Tibial artery (tissue), 4 donors: ENCODE results near the gene HCN1.

Source experiments
- DNase-seq, 2 donors: peaks; one replicate each; pipeline ENCODE4 v3.0.0-alpha.2; 2019
- H3K27ac ChIP-seq, 2 donors: fragments of 200-600 bp; sonication (generic) in 1 of 2; 1 replicate in 1 of 2; 2 replicates in 1 of 2; pipeline ENCODE4 v1.5.1; 2018 to 2019; ENCODE audit warnings: mild to moderate bottlenecking in 1 of 2
- H3K27me3 ChIP-seq, 2 donors: fragments of 200-600 bp; sonication (generic) in 1 of 2; one replicate each; pipeline versions ENCODE4 v1.5.1 to v1.6.0; 2016 to 2019
- H3K36me3 ChIP-seq, 3 donors: fragments of 200-600 bp; sonication (generic) in 2 of 3; one replicate each; pipeline ENCODE4 v1.5.1; 2016 to 2019; ENCODE audit warnings: mild to moderate bottlenecking in 2 of 3
- H3K4me1 ChIP-seq, 4 donors: fragments of 200-600 bp; sonication (generic) in 2 of 4; 1 replicate in 3 of 4; 2 replicates in 1 of 4; pipeline ENCODE4 v1.5.1; 2016 to 2019
- H3K4me3 ChIP-seq, 2 donors: fragments of 200-600 bp; sonication (generic) in 1 of 2; 1 replicate in 1 of 2; 2 replicates in 1 of 2; pipeline ENCODE4 v1.5.1; 2018 to 2019; ENCODE audit warnings: mild to moderate bottlenecking in 2 of 2
- H3K9me3 ChIP-seq, 3 donors: fragments of 200-600 bp; sonication (generic) in 1 of 3; one replicate each; pipeline ENCODE4 v1.5.1; 2016 to 2019
- intact Hi-C: fragments of 100-400 bp; cut with DNase I; formaldehyde crosslinking; loops from one replicate; pipeline ENCODE4 v1.15.0; 2023; ENCODE audit warnings: low total_unique reads
- TF ChIP-seq, protein P1 (sequence below), 2 experiments: fragments of 200-600 bp in 1 of 2; fragments of 450-650 bp in 1 of 2; IDR thresholded peaks; one replicate each; pipeline ENCODE4 v1.5.1; 2017 to 2019; ENCODE audit warnings: antibody characterized with exemption in 2 of 2, mild to moderate bottlenecking in 1 of 2, moderate library complexity in 1 of 2

Gene HCN1

DNA sequence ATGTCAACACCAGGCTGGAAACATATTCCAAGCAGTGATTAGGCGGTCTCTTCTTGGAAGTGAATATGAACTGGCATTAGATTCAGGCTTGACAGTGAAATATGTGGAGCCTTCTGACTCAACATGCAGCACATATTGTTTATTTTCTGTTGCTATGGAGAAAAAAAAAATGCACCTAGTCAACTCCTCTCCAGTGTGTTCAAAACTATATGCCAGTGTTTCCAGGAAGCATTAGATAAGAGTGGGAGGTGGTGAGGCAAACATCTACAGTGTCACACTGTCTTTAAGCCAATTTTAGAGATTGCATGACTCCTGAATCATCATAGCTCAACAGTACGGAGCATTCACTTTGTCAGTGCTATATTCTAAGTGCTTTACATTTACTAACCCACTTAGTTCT is 117.9 kb downstream of the HCN1 start:
- Histone ChIP-seq H3K27ac (no peak overlapping the region), H3K4me3 (no peak overlapping the region), H3K27me3 (no peaks in the 10 kb centered on the region), H3K4me1 (no peaks in the 10 kb centered on the region), H3K36me3 (no peaks in the 10 kb centered on the region), H3K9me3 (no peaks in the 10 kb centered on the region)
- TF ChIP-seq, protein P1, sequence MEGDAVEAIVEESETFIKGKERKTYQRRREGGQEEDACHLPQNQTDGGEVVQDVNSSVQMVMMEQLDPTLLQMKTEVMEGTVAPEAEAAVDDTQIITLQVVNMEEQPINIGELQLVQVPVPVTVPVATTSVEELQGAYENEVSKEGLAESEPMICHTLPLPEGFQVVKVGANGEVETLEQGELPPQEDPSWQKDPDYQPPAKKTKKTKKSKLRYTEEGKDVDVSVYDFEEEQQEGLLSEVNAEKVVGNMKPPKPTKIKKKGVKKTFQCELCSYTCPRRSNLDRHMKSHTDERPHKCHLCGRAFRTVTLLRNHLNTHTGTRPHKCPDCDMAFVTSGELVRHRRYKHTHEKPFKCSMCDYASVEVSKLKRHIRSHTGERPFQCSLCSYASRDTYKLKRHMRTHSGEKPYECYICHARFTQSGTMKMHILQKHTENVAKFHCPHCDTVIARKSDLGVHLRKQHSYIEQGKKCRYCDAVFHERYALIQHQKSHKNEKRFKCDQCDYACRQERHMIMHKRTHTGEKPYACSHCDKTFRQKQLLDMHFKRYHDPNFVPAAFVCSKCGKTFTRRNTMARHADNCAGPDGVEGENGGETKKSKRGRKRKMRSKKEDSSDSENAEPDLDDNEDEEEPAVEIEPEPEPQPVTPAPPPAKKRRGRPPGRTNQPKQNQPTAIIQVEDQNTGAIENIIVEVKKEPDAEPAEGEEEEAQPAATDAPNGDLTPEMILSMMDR (IDR thresholded peaks at IDR 0.05): no peak
- intact Hi-C loops: no loop called here
- no peak for DNase-seq

- H3K4me1 ChIP-seq: no peaks in the 10 kb centered on the region
- no peaks in the 10 kb centered on the region for H3K27me3 ChIP-seq
- H3K9me3 ChIP-seq: no peaks in the 10 kb centered on the region
- no peak for DNase-seq
- TF ChIP-seq, protein P1 (IDR thresholded peaks at IDR 0.05): no peak
- no peaks in the 10 kb centered on the region for H3K36me3 ChIP-seq
- no peak overlapping the region for H3K4me3 ChIP-seq
- H3K27ac ChIP-seq: no peak overlapping the region
- intact Hi-C loops: no loop called here
Observed at GRCh38 chr5:45568813-45569212, 127.4 kb downstream of the HCN1 start.

GRCh38 chr5:45542421-45542820 is 153.8 kb downstream of the HCN1 start:
- H3K27me3 ChIP-seq: no peaks in the 10 kb centered on the region
- H3K36me3 ChIP-seq: no peaks in the 10 kb centered on the region
- no peak overlapping the region for H3K4me3 ChIP-seq
- TF ChIP-seq, protein P1 (IDR thresholded peaks at IDR 0.05): no peak
- DNase-seq: no peak
- H3K4me1 ChIP-seq: no peaks in the 10 kb centered on the region
- no peak overlapping the region for H3K27ac ChIP-seq
- no peaks in the 10 kb centered on the region for H3K9me3 ChIP-seq
- intact Hi-C loops: no loop called here

DNA sequence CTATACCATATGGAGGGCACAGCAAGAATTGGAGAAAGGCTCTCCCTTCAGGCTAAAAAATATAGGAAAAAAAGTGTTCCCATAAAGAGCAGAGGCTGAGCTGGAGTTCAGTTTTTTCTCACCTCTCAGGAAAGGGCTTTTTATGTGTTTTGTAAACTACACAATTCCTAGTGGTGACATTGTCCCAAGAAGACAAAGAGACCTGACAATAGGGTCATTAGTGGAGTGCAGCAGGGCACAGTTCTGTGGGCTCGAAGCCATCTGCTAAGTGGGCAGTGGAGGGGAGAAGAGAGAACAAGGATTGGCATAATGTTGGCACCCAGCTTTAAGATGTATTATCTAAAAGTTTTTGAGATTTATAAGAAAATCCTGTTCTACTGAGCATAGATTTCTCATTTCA is 162.5 kb downstream of the HCN1 start:
- no peaks in the 10 kb centered on the region for H3K4me1 ChIP-seq
- no peak overlapping the region for H3K27ac ChIP-seq
- no peak for DNase-seq
- intact Hi-C loops: no loop called here
- H3K9me3 ChIP-seq: no peaks in the 10 kb centered on the region
- TF ChIP-seq, protein P1 (IDR thresholded peaks at IDR 0.05): no peak
- no peaks in the 10 kb centered on the region for H3K27me3 ChIP-seq
- H3K4me3 ChIP-seq: no peak overlapping the region
- H3K36me3 ChIP-seq: no peaks in the 10 kb centered on the region

GRCh38 chr5:45532826-45533624 is 163.2 kb downstream of the HCN1 start:
- Histone ChIP-seq H3K4me3 (no peak overlapping the region), H3K27me3 (no peaks in the 10 kb centered on the region), H3K36me3 (no peaks in the 10 kb centered on the region), H3K27ac (no peak overlapping the region), H3K4me1 (no peaks in the 10 kb centered on the region), H3K9me3 (no peaks in the 10 kb centered on the region)
- no peak for DNase-seq
- intact Hi-C loops: no loop called here
- TF ChIP-seq, protein P1 (IDR thresholded peaks at IDR 0.05): no peak
